ENCODE results near the gene RFK.
"Not testable (repeated sequence)": the region's sequence is repeated elsewhere in the genome, so short reads cannot be mapped to it uniquely, and the experiment has no call there.

DNA sequence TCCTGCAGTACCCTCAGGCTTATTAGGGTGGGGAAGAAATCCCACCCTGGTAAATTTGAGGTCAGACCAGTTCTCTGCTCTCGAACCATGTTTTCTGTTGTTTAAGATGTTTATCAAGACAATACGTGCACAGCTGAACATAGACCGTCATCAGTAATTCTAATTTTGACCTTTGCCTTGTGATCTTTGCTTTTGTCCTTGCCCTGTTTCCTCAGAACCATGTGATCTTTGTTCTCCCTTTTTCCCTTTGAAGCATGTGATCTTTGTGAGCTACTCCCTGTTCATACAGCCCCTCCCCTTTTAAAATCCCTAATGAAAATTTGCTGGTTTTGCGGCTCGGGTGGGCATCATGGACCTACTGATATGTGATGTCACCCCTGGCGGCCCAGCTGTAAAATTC is 40.7 kb upstream of the RFK start:
- not testable (repeated sequence) for TF ChIP-seq CTCF, POLR2AphosphoS5, EP300, POLR2A (IDR thresholded peaks at IDR 0.05)

Measured in stomach (tissue), 4 donors.